ENCODE results near the gene MAP2. TPM values are rescaled to one million over a fixed set of nuclear protein-coding genes. Genes with fewer than 3 reads are reported as not detected.
A peak's percentile ranks its signal among the peaks of the same experiment; 100 is the strongest.

MAP2 gene
- total RNA-seq, 2 experiments from 2014 or later: 0.10 TPM; not detected in 1

DNA sequence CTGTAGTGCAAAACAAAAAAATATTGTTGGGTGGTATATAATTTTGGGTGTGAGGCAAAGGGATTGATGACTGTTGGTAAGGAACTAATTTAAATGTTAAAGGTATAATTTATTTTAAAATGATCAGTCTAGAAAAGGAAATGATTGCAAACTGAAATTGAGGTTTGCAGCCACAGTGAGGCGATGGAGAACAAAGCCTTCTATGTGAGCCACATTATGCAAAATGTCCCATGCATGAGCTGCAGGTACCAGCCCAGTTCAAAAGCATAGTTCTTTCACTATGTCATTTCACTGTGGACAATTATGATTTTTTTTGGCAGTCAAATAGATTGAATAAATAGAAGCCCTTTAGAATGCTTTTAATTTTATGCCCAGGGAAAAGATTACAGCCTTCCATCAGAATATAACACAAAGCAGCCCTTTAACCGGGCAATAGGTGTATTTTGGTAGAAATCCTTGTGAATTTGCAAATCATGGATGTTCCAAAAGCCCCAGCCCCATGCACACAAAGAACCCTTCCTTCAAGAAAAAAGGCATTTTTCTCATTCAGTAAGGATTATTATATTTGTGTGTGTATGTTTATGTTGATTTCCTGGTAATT lies 1.7 kb downstream of the MAP2 start:
- TF ChIP-seq EZH2phosphoT487 (IDR thresholded peaks at IDR 0.05; ENCODE audit: borderline replicate concordance, low read depth, low read length): no peak
- TF ChIP-seq, protein P1, sequence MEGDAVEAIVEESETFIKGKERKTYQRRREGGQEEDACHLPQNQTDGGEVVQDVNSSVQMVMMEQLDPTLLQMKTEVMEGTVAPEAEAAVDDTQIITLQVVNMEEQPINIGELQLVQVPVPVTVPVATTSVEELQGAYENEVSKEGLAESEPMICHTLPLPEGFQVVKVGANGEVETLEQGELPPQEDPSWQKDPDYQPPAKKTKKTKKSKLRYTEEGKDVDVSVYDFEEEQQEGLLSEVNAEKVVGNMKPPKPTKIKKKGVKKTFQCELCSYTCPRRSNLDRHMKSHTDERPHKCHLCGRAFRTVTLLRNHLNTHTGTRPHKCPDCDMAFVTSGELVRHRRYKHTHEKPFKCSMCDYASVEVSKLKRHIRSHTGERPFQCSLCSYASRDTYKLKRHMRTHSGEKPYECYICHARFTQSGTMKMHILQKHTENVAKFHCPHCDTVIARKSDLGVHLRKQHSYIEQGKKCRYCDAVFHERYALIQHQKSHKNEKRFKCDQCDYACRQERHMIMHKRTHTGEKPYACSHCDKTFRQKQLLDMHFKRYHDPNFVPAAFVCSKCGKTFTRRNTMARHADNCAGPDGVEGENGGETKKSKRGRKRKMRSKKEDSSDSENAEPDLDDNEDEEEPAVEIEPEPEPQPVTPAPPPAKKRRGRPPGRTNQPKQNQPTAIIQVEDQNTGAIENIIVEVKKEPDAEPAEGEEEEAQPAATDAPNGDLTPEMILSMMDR (conservative IDR thresholded peaks at IDR 0.05; ENCODE audit: low read length): peak; percentile 63; the same call in 1 of the 2 replicates
- Histone ChIP-seq H3K4me1 (ENCODE audit: insufficient read depth, low read length, poor library complexity, severe bottlenecking) (no peaks in the 10 kb centered on the region), H3K9me2 (ENCODE audit: insufficient read depth, low read length) (no peaks in the 10 kb centered on the region), H3K27ac (ENCODE audit: low read depth, low read length, poor library complexity, severe bottlenecking) (no peak overlapping the region), H4K20me1 (ENCODE audit: insufficient read depth, low read length) (no peaks in the 10 kb centered on the region), H3K36me3 (ENCODE audit: insufficient read depth, low read length) (no peaks in the 10 kb centered on the region), H2AFZ (ENCODE audit: low read length) (no peak overlapping the region), H3K4me3 (ENCODE audit: low read depth, low read length, poor library complexity, severe bottlenecking) (no peak overlapping the region), H3K4me2 (ENCODE audit: low read length) (peak overlapping the region; percentile 51; the same call in 1 of the 2 replicates), H3K9me3 (ENCODE audit: low read length) (no peaks in the 10 kb centered on the region), H3K79me2 (ENCODE audit: insufficient read depth, low read depth, low read length) (no peaks in the 10 kb centered on the region)
- ChIA-PET POLR2A (interaction anchor here (0.6 kb wide), 1 partner anchor 485 kb away, joined by 16 read pairs; no protein-coding TSS in a partner anchor), CTCF (ENCODE audit: unreplicated experiment) (no interaction called here)
- BruUV-seq (replicated peaks): no TSS peak
- no peak for DNase-seq (ENCODE audit: low spot score)
- intact Hi-C loops (cut with micrococcal nuclease; ENCODE audit: unreplicated experiment): no loop called here

DNA sequence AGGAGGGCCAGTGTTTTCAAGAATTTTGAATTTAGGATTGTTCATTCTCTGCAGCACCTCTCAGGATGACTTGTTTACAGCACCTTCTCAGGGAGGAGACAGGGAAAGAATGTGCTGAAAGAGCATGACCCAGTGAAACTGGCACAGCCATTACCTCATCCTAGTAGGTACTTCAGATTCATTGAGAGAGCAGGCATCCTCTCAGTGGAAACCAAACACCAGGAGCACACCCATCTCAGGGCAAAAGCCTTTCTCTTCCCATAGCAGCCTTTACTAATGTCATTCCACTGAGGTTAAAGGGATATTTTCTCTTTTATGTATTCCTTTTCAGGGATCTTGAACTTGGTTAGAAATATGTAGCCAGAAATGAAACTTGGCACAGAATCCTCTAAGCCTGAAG lies 2.6 kb downstream of the MAP2 start:
- no peaks in the 10 kb centered on the region for H4K20me1 ChIP-seq (ENCODE audit: insufficient read depth, low read length)
- no TSS peak for BruUV-seq (replicated peaks)
- no peaks in the 10 kb centered on the region for H3K9me2 ChIP-seq (ENCODE audit: insufficient read depth, low read length)
- H2AFZ ChIP-seq (ENCODE audit: low read length): no peak overlapping the region
- H3K27ac ChIP-seq (ENCODE audit: low read depth, low read length, poor library complexity, severe bottlenecking): no peak overlapping the region
- H3K4me1 ChIP-seq (ENCODE audit: insufficient read depth, low read length, poor library complexity, severe bottlenecking): no peaks in the 10 kb centered on the region
- no peak overlapping the region for H3K4me2 ChIP-seq (ENCODE audit: low read length)
- intact Hi-C loops (cut with micrococcal nuclease; ENCODE audit: unreplicated experiment): no loop called here
- POLR2A ChIA-PET: no interaction called here
- no peak overlapping the region for H3K4me3 ChIP-seq (ENCODE audit: low read depth, low read length, poor library complexity, severe bottlenecking)
- CTCF ChIA-PET (ENCODE audit: unreplicated experiment): no interaction called here
- no peaks in the 10 kb centered on the region for H3K36me3 ChIP-seq (ENCODE audit: insufficient read depth, low read length)
- DNase-seq (ENCODE audit: low spot score): no peak
- TF ChIP-seq, protein P1 (conservative IDR thresholded peaks at IDR 0.05; ENCODE audit: low read length): no peak
- no peak for TF ChIP-seq EZH2phosphoT487 (IDR thresholded peaks at IDR 0.05; ENCODE audit: borderline replicate concordance, low read depth, low read length)
- H3K9me3 ChIP-seq (ENCODE audit: low read length): no peaks in the 10 kb centered on the region
- H3K79me2 ChIP-seq (ENCODE audit: insufficient read depth, low read depth, low read length): no peaks in the 10 kb centered on the region

DNA sequence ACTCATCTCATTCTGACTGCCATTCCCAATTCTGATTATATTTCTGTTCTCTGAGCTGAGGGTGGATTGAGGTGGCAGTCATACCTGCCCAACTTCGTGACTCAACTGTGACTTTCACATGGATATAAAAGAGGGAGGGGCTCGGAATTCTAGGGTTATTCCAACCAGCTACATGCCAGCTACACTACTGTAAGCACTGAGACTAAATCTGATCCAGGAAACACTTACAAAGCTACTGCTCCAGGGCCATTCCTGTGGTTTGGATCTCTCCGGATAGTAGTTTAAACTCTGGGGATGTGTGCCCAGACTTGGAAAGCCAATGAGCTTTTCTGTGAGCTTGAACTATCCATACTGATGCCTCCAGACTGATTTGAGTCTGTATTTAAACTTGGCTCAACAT lies 7.9 kb downstream of the MAP2 start:
- Histone ChIP-seq H3K4me3 (ENCODE audit: low read depth, low read length, poor library complexity, severe bottlenecking) (no peak overlapping the region), H3K9me2 (ENCODE audit: insufficient read depth, low read length) (no peaks in the 10 kb centered on the region), H3K4me1 (ENCODE audit: insufficient read depth, low read length, poor library complexity, severe bottlenecking) (no peaks in the 10 kb centered on the region), H3K27ac (ENCODE audit: low read depth, low read length, poor library complexity, severe bottlenecking) (no peak overlapping the region), H3K36me3 (ENCODE audit: insufficient read depth, low read length) (no peaks in the 10 kb centered on the region), H2AFZ (ENCODE audit: low read length) (no peak overlapping the region), H4K20me1 (ENCODE audit: insufficient read depth, low read length) (no peaks in the 10 kb centered on the region), H3K79me2 (ENCODE audit: insufficient read depth, low read depth, low read length) (no peaks in the 10 kb centered on the region), H3K9me3 (ENCODE audit: low read length) (no peaks in the 10 kb centered on the region), H3K4me2 (ENCODE audit: low read length) (no peak overlapping the region)
- BruUV-seq (replicated peaks): no TSS peak
- intact Hi-C loops (cut with micrococcal nuclease; ENCODE audit: unreplicated experiment): loop anchor here (10.0 kb wide), 1 partner anchor 143 kb away; no protein-coding TSS in a partner anchor
- TF ChIP-seq EZH2phosphoT487 (IDR thresholded peaks at IDR 0.05; ENCODE audit: borderline replicate concordance, low read depth, low read length): no peak
- TF ChIP-seq, protein P1 (conservative IDR thresholded peaks at IDR 0.05; ENCODE audit: low read length): no peak
- POLR2A ChIA-PET: no interaction called here
- DNase-seq (ENCODE audit: low spot score): no peak
- CTCF ChIA-PET (ENCODE audit: unreplicated experiment): no interaction called here

Data from OCI-LY7 (cell line).